Left lung (tissue), 10 donors: Measurements from ENCODE around the gene OSBPL2. TPM values are rescaled to one million over a fixed set of nuclear protein-coding genes. Genes with fewer than 3 reads are reported as not detected.

Source experiments
- ATAC-seq: fragments of 200-7000 bp; cut with Tn5 transposase; one replicate; pipeline ENCODE4 v1.9.1; 2020; ENCODE audit warnings: moderate library complexity
- DNase-seq, 4 donors: peaks; one replicate each; pipeline ENCODE4 v3.0.0-alpha.2; 2013 to 2020
- H3K27ac ChIP-seq, 2 donors: fragments of 200-600 bp; sonication (generic) in 1 of 2; one replicate each; pipeline versions ENCODE4 v1.5.0 to v1.8.0; 2020 to 2021
- H3K27me3 ChIP-seq, 2 donors: fragments of 200-600 bp; sonication (generic) in 1 of 2; one replicate each; pipeline versions ENCODE4 v1.5.0 to v1.8.0; 2020 to 2021
- H3K36me3 ChIP-seq, 2 donors: fragments of 200-600 bp; sonication (generic) in 1 of 2; one replicate each; pipeline versions ENCODE4 v1.5.0 to v1.8.0; 2020 to 2021
- H3K4me1 ChIP-seq, 2 donors: fragments of 200-600 bp; one replicate each; pipeline ENCODE4 v1.8.0; 2021
- H3K4me3 ChIP-seq, 2 donors: fragments of 200-600 bp; sonication (generic) in 1 of 2; one replicate each; pipeline versions ENCODE4 v1.5.0 to v1.8.0; 2020 to 2021; ENCODE audit warnings: mild to moderate bottlenecking in 1 of 2
- H3K9me3 ChIP-seq, 2 donors: fragments of 200-600 bp; sonication (generic) in 1 of 2; one replicate each; pipeline versions ENCODE4 v1.5.0 to v1.8.0; 2020 to 2021
- intact Hi-C, 2 donors: fragments of 100-400 bp; cut with DNase I; formaldehyde crosslinking; loops; one replicate each; pipeline versions ENCODE4 v1.11.2 to v1.14.2; 2022
- polyA plus RNA-seq, 6 donors: library from polyadenylated mRNA; unstranded; fragments of 120-200 nt; gene quantifications; one replicate each; pipeline ENCODE4 v1.2.1, GENCODE V29; 2013; ENCODE audit not compliant: insufficient read length in 6 of 6
- total RNA-seq, 2 donors: library from RNA; stranded (reverse); fragmentation: NEBNext Ultra II Directional; extraction: Animal tissue kit (Norgen Biotek cat#: 25700); gene quantifications; one replicate each; pipeline ENCODE4 v1.2.1, GENCODE V29; 2021
- TF ChIP-seq, protein P1 (sequence below), 2 donors: fragments of 200-600 bp; sonication (generic) in 1 of 2; IDR thresholded peaks; one replicate each; pipeline versions ENCODE4 v1.5.0 to v1.8.0; 2021; ENCODE audit warnings: antibody characterized with exemption in 2 of 2
- donor health status: DM: no; HTN: yes; CAD: no.
- donor health status: DM: no; HTN: no; CAD: no.

Gene OSBPL2
- total and polyA plus RNA-seq, 8 donors, result 25.6 to 47.3 (median 32.4) TPM

DNA sequence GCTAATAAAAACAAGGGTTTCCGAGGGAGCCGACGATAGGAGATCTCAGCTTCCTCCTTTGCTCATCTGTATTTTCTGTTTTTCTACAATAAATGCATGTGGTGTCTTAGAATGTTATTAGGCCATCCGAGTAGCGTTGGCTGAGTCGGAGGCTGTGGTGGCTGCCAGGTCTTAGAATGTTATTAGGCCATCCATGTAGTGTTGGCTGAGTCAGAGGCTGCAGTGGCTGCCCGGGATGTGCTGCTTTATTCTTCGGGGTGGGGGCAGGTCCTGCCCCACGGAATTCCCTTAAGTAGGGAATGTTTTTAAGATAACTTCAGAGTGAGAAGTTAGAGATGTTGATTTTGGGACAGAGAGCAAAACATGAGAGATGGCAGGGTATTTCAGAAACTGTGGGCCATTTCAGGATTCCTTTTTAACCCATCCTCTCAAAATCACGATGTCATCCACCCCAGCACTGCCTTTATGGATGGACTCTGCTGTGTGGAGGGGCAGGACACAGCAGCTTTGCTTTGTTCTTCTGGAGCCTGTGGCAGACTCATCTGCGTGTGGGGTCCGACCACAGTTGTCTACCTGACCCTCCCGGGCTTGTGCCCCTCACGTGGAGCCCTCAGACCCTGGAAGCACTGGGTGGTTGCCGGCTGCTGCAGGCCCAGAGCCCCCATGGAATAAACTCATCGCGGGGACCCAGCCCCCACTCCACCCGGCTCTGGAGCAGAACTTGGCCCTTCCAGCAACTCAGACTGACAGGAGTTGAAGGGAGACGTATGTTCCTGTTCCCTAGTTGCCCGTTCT, 20.4 kb downstream of the OSBPL2 start:
- Histone ChIP-seq H3K9me3 (no peaks in the 10 kb centered on the region), H3K27ac (no peak overlapping the region), H3K4me3 (no peak overlapping the region), H3K27me3 (no peaks in the 10 kb centered on the region), H3K36me3 (peaks cover 0 to 79% of the 10 kb centered on the region in 2 donors), H3K4me1 (peaks cover 0 to 3% of the 10 kb centered on the region in 2 donors)
- TF ChIP-seq, protein P1, sequence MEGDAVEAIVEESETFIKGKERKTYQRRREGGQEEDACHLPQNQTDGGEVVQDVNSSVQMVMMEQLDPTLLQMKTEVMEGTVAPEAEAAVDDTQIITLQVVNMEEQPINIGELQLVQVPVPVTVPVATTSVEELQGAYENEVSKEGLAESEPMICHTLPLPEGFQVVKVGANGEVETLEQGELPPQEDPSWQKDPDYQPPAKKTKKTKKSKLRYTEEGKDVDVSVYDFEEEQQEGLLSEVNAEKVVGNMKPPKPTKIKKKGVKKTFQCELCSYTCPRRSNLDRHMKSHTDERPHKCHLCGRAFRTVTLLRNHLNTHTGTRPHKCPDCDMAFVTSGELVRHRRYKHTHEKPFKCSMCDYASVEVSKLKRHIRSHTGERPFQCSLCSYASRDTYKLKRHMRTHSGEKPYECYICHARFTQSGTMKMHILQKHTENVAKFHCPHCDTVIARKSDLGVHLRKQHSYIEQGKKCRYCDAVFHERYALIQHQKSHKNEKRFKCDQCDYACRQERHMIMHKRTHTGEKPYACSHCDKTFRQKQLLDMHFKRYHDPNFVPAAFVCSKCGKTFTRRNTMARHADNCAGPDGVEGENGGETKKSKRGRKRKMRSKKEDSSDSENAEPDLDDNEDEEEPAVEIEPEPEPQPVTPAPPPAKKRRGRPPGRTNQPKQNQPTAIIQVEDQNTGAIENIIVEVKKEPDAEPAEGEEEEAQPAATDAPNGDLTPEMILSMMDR (IDR thresholded peaks at IDR 0.05), result no peak
- ATAC-seq, result peak; percentile 57
- DNase-seq, result peak in 1 of 4 donors; percentile 58
- intact Hi-C loops, result no loop called here

DNA sequence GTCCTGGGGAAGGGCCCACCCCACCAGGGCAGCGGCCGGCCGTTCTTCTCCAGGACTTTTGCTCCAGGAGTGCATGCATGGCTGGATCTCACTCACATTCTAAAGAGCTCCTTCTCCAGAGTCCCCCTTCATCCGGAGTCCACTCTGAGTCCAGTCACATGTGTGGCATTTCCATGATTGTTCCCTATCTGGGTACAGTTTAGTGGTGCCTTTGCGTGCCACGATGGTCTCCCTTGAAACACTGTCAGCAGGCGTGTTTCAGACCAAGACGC, 20.9 kb downstream of the OSBPL2 start:
- Histone ChIP-seq H3K27ac (no peak overlapping the region), H3K9me3 (no peaks in the 10 kb centered on the region), H3K4me3 (no peak overlapping the region), H3K27me3 (no peaks in the 10 kb centered on the region), H3K4me1 (peaks cover 0 to 3% of the 10 kb centered on the region in 2 donors), H3K36me3 (peaks cover 0 to 84% of the 10 kb centered on the region in 2 donors)
- ATAC-seq (no peak), DNase-seq (no peak)
- intact Hi-C loops, result no loop called here
- TF ChIP-seq, protein P1 (IDR thresholded peaks at IDR 0.05), result no peak

DNA sequence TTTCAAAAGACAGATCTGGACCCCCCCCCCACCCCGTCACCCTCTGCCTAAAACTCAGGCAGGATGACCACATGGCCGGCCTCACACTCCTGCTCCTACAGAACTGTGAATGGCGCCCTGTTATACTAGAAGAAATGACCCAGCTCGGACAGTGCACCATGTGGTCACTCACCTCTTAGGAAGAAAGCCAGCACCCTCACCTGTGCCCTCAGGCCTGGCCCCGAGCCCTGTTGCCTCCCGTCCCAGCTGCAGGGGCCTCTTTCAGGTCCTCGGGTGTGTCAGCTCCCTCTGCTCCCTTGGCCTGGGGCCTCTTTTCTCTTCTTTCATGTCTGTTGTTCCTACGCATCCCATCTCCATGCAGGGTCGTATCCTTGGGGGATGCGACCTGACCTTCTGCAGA, 23.7 kb downstream of the OSBPL2 start:
- DNase-seq (no peak), ATAC-seq (no peak)
- Histone ChIP-seq H3K27me3 (no peaks in the 10 kb centered on the region), H3K36me3 (peaks cover 0 to 100% of the 10 kb centered on the region in 2 donors), H3K9me3 (peaks cover 0 to 3% of the 10 kb centered on the region in 2 donors), H3K4me1 (no peaks in the 10 kb centered on the region), H3K4me3 (no peak overlapping the region), H3K27ac (no peak overlapping the region)
- TF ChIP-seq, protein P1 (IDR thresholded peaks at IDR 0.05), result no peak
- intact Hi-C loops, result no loop called here

DNA sequence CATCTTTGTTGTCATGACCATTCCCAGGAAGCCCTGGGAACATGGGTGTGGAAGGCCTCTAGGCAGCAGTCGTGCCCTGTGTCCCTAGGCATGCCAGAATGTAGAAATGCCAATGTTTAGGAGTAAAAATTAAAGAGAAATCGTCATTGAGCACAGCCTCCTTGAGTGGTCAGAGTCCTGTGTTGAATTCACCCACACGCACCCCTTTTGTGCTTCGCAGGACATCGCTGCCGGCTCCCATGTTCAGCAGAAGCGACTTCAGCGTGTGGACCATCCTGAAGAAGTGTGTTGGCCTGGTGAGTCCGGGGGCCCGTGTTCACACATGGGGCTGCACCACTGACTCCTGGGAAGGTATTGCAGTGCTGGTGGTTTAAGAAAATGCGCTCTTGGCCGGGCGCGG, 25.1 kb downstream of the OSBPL2 start:
- Histone ChIP-seq H3K4me3 (no peak overlapping the region), H3K9me3 (peaks cover 0 to 3% of the 10 kb centered on the region in 2 donors), H3K36me3 (peaks cover 0 to 92% of the 10 kb centered on the region in 2 donors), H3K27me3 (no peaks in the 10 kb centered on the region), H3K4me1 (no peaks in the 10 kb centered on the region), H3K27ac (no peak overlapping the region)
- ATAC-seq (no peak), DNase-seq (no peak)
- intact Hi-C loops, result no loop called here
- TF ChIP-seq, protein P1 (IDR thresholded peaks at IDR 0.05), result no peak

DNA sequence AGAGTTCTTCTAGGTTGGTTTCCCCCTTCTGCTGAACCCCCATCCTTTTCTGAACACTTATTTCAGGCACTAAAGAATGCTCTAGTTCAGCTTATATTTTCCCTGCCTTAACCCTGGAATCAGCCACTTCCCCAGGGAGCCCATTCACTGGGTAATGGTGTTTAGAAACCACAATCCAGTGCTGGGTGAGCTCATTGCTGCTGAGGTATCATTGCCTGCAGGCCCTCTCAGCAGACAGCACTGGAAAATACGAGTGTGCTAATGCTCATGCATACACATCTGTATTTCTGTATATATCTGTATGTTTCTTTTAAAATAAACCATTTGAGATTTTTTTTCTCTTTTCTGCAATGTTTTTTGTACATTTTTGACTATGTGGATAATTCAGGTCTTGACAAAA, 27.0 kb downstream of the OSBPL2 start:
- DNase-seq (no peak), ATAC-seq (no peak)
- TF ChIP-seq, protein P1 (IDR thresholded peaks at IDR 0.05), result no peak
- no peak overlapping the region for H3K27ac ChIP-seq
- H3K36me3 ChIP-seq, result peaks cover 0 to 90% of the 10 kb centered on the region in 2 donors
- H3K27me3 ChIP-seq, result no peaks in the 10 kb centered on the region
- intact Hi-C loops, result no loop called here
- no peak overlapping the region for H3K4me3 ChIP-seq
- no peaks in the 10 kb centered on the region for H3K4me1 ChIP-seq
- peaks cover 0 to 3% of the 10 kb centered on the region in 2 donors for H3K9me3 ChIP-seq
